ENCODE data around the gene ALOXE3. TPM values are rescaled to one million over a fixed set of nuclear protein-coding genes. Genes with fewer than 3 reads are reported as not detected.

ALOXE3 gene
- total RNA-seq, 1 donor from 2014 or later, result not detected

DNA sequence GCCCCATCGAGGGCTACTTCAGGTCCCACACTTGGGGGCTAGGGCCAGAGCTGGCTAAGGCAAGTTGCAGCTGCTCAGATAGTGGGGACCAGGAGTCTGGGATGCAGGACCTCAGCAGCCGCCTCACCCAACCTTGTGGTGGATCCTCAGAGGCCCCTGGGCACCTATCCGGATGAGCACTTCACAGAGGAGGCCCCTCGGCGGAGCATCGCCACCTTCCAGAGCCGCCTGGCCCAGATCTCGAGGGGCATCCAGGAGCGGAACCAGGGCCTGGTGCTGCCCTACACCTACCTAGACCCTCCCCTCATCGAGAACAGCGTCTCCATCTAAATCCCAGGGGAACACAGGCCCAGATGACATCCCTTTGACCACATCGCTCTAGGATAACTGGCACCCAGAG, 70.1 kb downstream of the ALOXE3 start:
- no peak overlapping the region for H3K4me3 Mint-ChIP-seq (ENCODE audit: unreplicated experiment)
- H3K36me3 Mint-ChIP-seq (ENCODE audit: unreplicated experiment), result no peaks in the 10 kb centered on the region
- TF ChIP-seq, protein P1, sequence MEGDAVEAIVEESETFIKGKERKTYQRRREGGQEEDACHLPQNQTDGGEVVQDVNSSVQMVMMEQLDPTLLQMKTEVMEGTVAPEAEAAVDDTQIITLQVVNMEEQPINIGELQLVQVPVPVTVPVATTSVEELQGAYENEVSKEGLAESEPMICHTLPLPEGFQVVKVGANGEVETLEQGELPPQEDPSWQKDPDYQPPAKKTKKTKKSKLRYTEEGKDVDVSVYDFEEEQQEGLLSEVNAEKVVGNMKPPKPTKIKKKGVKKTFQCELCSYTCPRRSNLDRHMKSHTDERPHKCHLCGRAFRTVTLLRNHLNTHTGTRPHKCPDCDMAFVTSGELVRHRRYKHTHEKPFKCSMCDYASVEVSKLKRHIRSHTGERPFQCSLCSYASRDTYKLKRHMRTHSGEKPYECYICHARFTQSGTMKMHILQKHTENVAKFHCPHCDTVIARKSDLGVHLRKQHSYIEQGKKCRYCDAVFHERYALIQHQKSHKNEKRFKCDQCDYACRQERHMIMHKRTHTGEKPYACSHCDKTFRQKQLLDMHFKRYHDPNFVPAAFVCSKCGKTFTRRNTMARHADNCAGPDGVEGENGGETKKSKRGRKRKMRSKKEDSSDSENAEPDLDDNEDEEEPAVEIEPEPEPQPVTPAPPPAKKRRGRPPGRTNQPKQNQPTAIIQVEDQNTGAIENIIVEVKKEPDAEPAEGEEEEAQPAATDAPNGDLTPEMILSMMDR (IDR thresholded peaks at IDR 0.05; ENCODE audit: partially characterized antibody, unreplicated experiment), result no peak
- peaks cover 4% of the 10 kb centered on the region for H3K9me3 Mint-ChIP-seq (ENCODE audit: unreplicated experiment)
- peaks cover 8% of the 10 kb centered on the region for H3K27me3 Mint-ChIP-seq (ENCODE audit: unreplicated experiment)
- no peak overlapping the region for H3K27ac Mint-ChIP-seq (ENCODE audit: unreplicated experiment)
- no peak for DNase-seq
- H3K4me1 Mint-ChIP-seq (ENCODE audit: low read depth, unreplicated experiment), result no peaks in the 10 kb centered on the region

DNA sequence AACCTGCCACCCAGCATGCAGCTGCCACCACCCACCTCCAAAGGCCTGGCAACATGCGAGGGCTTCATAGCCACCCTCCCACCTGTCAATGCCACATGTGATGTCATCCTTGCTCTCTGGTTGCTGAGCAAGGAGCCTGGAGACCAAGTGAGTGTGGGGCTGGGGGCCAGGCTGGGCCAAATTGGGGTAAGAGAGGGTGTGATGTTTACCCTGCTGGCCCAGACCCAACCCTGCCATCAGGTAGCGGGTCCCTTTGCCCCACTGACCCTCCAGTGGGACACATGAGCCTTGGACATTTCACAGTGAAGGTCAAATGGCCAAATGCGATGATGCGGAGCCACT, 70.6 kb downstream of the ALOXE3 start:
- Mint-ChIP-seq H3K4me3 (ENCODE audit: unreplicated experiment) (no peak overlapping the region), H3K27ac (ENCODE audit: unreplicated experiment) (no peak overlapping the region), H3K27me3 (ENCODE audit: unreplicated experiment) (peaks cover 11% of the 10 kb centered on the region), H3K9me3 (ENCODE audit: unreplicated experiment) (peaks cover 4% of the 10 kb centered on the region), H3K4me1 (ENCODE audit: low read depth, unreplicated experiment) (no peaks in the 10 kb centered on the region), H3K36me3 (ENCODE audit: unreplicated experiment) (no peaks in the 10 kb centered on the region)
- DNase-seq, result no peak
- TF ChIP-seq, protein P1 (IDR thresholded peaks at IDR 0.05; ENCODE audit: partially characterized antibody, unreplicated experiment), result no peak

DNA sequence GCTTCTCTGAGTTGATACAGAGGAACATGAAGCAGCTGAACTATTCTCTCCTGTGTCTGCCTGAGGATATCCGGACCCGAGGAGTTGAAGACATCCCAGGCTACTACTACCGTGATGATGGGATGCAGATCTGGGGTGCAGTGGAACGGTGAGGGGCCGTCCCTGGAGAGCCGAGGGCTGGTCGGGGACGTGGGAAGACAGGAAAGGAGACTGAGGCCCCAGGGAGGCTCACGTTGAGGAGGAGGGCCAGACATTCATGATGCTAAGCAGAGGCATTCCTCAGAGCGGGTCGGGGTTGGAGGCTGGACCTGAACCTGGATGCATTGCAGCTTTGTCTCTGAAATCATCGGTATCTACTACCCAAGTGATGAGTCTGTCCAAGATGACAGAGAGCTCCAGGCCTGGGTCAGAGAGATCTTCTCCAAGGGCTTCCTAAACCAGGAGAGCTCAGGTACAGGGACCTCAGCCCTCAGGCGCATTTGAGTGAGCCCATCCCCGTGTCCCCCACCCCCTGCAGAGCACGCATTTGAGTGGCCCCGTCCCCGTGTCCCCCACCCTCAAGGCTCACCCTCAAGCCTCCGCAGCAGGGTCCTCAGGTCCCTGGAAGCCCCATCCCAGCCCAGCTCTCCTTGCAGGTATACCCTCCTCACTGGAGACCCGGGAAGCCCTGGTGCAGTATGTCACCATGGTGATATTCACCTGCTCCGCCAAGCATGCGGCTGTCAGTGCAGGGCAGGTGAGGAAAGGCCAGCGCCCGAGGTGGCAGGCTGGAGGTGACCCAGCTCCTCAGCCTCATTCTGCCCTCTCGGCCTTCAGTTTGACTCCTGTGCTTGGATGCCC, 71.2 kb downstream of the ALOXE3 start:
- H3K4me3 Mint-ChIP-seq (ENCODE audit: unreplicated experiment), result no peak overlapping the region
- TF ChIP-seq, protein P1 (IDR thresholded peaks at IDR 0.05; ENCODE audit: partially characterized antibody, unreplicated experiment), result no peak
- no peak for DNase-seq
- H3K4me1 Mint-ChIP-seq (ENCODE audit: low read depth, unreplicated experiment), result no peaks in the 10 kb centered on the region
- no peaks in the 10 kb centered on the region for H3K36me3 Mint-ChIP-seq (ENCODE audit: unreplicated experiment)
- peaks cover 4% of the 10 kb centered on the region for H3K9me3 Mint-ChIP-seq (ENCODE audit: unreplicated experiment)
- peaks cover 11% of the 10 kb centered on the region for H3K27me3 Mint-ChIP-seq (ENCODE audit: unreplicated experiment)
- no peak overlapping the region for H3K27ac Mint-ChIP-seq (ENCODE audit: unreplicated experiment)

DNA sequence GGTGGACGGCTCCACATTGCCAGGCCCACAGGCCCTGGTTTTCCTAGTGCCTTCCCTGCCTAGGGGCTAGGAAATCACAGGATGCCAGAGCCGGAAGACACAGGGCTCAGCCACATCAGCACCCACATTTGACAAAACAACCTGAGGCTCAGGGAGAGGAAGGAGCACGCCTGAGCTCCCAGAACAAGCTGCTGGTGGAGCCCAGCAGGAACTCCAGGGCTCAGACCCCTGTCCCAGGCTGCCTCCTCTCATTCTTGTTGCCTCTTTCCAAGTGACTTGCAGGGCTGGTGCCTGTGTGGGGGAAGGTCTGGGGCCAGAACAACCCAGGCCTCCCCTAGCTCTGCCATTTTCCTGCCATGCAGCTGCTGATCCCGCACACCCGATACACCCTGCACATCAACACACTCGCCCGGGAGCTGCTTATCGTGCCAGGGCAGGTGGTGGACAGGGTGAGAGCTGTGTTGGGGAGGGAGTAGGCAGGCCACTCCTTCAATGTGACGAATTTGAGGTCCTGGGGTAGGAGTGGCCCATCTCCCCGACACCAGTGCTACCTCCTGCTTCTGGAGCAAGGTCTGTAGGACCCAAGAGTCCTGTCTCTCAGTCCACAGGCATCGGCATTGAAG, 71.9 kb downstream of the ALOXE3 start:
- TF ChIP-seq, protein P1 (IDR thresholded peaks at IDR 0.05; ENCODE audit: partially characterized antibody, unreplicated experiment), result no peak
- Mint-ChIP-seq H3K9me3 (ENCODE audit: unreplicated experiment) (peaks cover 1% of the 10 kb centered on the region), H3K27me3 (ENCODE audit: unreplicated experiment) (peaks cover 11% of the 10 kb centered on the region)

More for the DNA sequence above, 71.9 kb downstream of the ALOXE3 start:
- H3K4me3 Mint-ChIP-seq (ENCODE audit: unreplicated experiment), result no peak overlapping the region
- no peak for DNase-seq
- no peaks in the 10 kb centered on the region for H3K4me1 Mint-ChIP-seq (ENCODE audit: low read depth, unreplicated experiment)
- no peaks in the 10 kb centered on the region for H3K36me3 Mint-ChIP-seq (ENCODE audit: unreplicated experiment)
- no peak overlapping the region for H3K27ac Mint-ChIP-seq (ENCODE audit: unreplicated experiment)

Small RNAs within 50 kb of the gene (microRNA-seq; reads per million reads assigned to microRNA genes)
- not detected for gene MIR4314 (ENCODE audit: unreplicated experiment)
- not detected for gene MIR6883 (ENCODE audit: unreplicated experiment)

Other genes with a start within 250 kb of the ALOXE3 start
- gene CHD3, start 229.7 kb downstream of the ALOXE3 start, total RNA-seq (ENCODE audit: unreplicated experiment), result 129 TPM
- 0.49 TPM for gene RNF227, start 202.2 kb downstream of the ALOXE3 start, total RNA-seq (ENCODE audit: unreplicated experiment)
- gene KCNAB3, start 188.7 kb downstream of the ALOXE3 start, total RNA-seq (ENCODE audit: unreplicated experiment), result 12.3 TPM
- 214 TPM for gene TRAPPC1, start 186.6 kb downstream of the ALOXE3 start, total RNA-seq (ENCODE audit: unreplicated experiment)
- 55.7 TPM for gene CNTROB, start 186.3 kb downstream of the ALOXE3 start, total RNA-seq (ENCODE audit: unreplicated experiment)
- gene GUCY2D, start 115.9 kb downstream of the ALOXE3 start, total RNA-seq (ENCODE audit: unreplicated experiment), result not detected
- gene ALOX15B, start 79.5 kb downstream of the ALOXE3 start, total RNA-seq (ENCODE audit: unreplicated experiment), result not detected
- not detected for gene ALOX12B, start 30.8 kb downstream of the ALOXE3 start, total RNA-seq (ENCODE audit: unreplicated experiment)
- gene HES7, start 5.6 kb upstream of the ALOXE3 start, total RNA-seq (ENCODE audit: unreplicated experiment), result 2.2 TPM
- 64.6 TPM for gene PER1, start 33.9 kb upstream of the ALOXE3 start, total RNA-seq (ENCODE audit: unreplicated experiment)
- 117 TPM for gene VAMP2, start 44.4 kb upstream of the ALOXE3 start, total RNA-seq (ENCODE audit: unreplicated experiment)
- 12.8 TPM for gene TMEM107, start 57.9 kb upstream of the ALOXE3 start, total RNA-seq (ENCODE audit: unreplicated experiment)
- gene BORCS6, start 71.7 kb upstream of the ALOXE3 start, total RNA-seq (ENCODE audit: unreplicated experiment), result 14.2 TPM
- gene AURKB, start 92.1 kb upstream of the ALOXE3 start, total RNA-seq (ENCODE audit: unreplicated experiment), result 17.3 TPM
- gene CTC1, start 129.5 kb upstream of the ALOXE3 start, total RNA-seq (ENCODE audit: unreplicated experiment), result 85.3 TPM
- 74.6 TPM for gene PFAS, start 130.8 kb upstream of the ALOXE3 start, total RNA-seq (ENCODE audit: unreplicated experiment)
- 29.5 TPM for gene RANGRF, start 170.2 kb upstream of the ALOXE3 start, total RNA-seq (ENCODE audit: unreplicated experiment)
- gene SLC25A35, start 176.9 kb upstream of the ALOXE3 start, total RNA-seq (ENCODE audit: unreplicated experiment), result 4.0 TPM
- 0.66 TPM for gene ARHGEF15, start 191.7 kb upstream of the ALOXE3 start, total RNA-seq (ENCODE audit: unreplicated experiment)
- not detected for gene ODF4, start 221.3 kb upstream of the ALOXE3 start, total RNA-seq (ENCODE audit: unreplicated experiment)